OCI-LY1 (cell line): Measurements from ENCODE around the gene LAG3.

Experiments
- EZH2 ChIP-seq: fragments of 200-600 bp; sonication (generic), shearing (Covaris generic); IDR thresholded peaks from 2 replicates; pipeline ENCODE4 v1.8.0; 2017; ENCODE audit warnings: borderline replicate concordance, mixed run types, mild to moderate bottlenecking, antibody characterized with exemption, low read length, moderate library complexity, mixed read lengths
- TF ChIP-seq, protein P1 (sequence below): fragments of 200-600 bp; sonication (generic), shearing (Covaris generic); IDR thresholded peaks from 2 replicates; pipeline ENCODE4 v1.5.1; 2017; ENCODE audit warnings: mild to moderate bottlenecking, antibody characterized with exemption, low read length, moderate library complexity, mixed read lengths

DNA sequence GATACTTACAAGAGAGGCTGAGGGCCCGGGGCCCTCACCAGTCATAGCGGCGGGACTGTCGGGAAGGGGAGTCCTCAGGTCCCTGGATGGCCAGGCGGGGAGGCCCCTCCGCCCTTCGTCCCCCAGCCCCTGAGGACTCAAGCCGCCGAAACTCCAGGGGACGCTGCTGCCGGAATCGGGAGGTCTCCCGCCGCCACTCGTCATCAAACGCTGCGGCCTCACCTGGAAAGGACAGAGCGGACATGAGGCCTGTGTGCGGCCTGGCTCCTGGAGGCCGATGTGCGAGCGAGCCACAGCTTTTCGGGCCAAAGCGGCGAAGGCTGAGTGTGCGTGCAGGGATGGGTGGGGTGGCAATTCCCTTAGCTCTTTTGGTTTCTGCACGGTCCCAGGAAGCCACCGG, 23.6 kb upstream of the LAG3 start:
- TF ChIP-seq, protein P1, sequence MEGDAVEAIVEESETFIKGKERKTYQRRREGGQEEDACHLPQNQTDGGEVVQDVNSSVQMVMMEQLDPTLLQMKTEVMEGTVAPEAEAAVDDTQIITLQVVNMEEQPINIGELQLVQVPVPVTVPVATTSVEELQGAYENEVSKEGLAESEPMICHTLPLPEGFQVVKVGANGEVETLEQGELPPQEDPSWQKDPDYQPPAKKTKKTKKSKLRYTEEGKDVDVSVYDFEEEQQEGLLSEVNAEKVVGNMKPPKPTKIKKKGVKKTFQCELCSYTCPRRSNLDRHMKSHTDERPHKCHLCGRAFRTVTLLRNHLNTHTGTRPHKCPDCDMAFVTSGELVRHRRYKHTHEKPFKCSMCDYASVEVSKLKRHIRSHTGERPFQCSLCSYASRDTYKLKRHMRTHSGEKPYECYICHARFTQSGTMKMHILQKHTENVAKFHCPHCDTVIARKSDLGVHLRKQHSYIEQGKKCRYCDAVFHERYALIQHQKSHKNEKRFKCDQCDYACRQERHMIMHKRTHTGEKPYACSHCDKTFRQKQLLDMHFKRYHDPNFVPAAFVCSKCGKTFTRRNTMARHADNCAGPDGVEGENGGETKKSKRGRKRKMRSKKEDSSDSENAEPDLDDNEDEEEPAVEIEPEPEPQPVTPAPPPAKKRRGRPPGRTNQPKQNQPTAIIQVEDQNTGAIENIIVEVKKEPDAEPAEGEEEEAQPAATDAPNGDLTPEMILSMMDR = no peak
- TF ChIP-seq EZH2 = no peak
